DOHH2 (cell line): ENCODE results near the gene AURKB.

Experiments used
- H3F3A ChIP-seq: fragments of 200-600 bp; sonication (generic), shearing (Covaris generic); 2 replicates; pipeline ENCODE4 v1.6.0; 2016; ENCODE audit warnings: antibody characterized with exemption, mild to moderate bottlenecking; ENCODE audit not compliant: control insufficient read depth, insufficient read depth
- H3K27ac ChIP-seq: fragments of 200-600 bp; sonication (generic); 2 replicates; pipeline ENCODE4 v1.5.1; 2014; ENCODE audit warnings: low read depth, mild to moderate bottlenecking, low read length, moderate library complexity
- H3K27me3 ChIP-seq: fragments of 200-600 bp; sonication (generic); 2 replicates; pipeline ENCODE4 v1.6.1; 2014; ENCODE audit warnings: mild to moderate bottlenecking, low read length, mixed read lengths; ENCODE audit not compliant: control insufficient read depth
- H3K36me3 ChIP-seq: fragments of 200-600 bp; sonication (generic); 2 replicates; pipeline ENCODE4 v1.6.1; 2014; ENCODE audit warnings: mild to moderate bottlenecking, low read length, moderate library complexity, mixed read lengths; ENCODE audit not compliant: control insufficient read depth
- H3K4me1 ChIP-seq: fragments of 200-600 bp; sonication (generic); 2 replicates; pipeline ENCODE4 v1.6.1; 2014; ENCODE audit warnings: mild to moderate bottlenecking, low read length, mixed read lengths; ENCODE audit not compliant: control insufficient read depth
- H3K4me2 ChIP-seq: fragments of 200-600 bp; sonication (generic); 2 replicates; pipeline ENCODE4 v1.6.0; 2014; ENCODE audit warnings: mild to moderate bottlenecking, low read length, moderate library complexity
- H3K4me3 ChIP-seq: fragments of 200-600 bp; sonication (generic); 2 replicates; pipeline ENCODE4 v1.5.1; 2014; ENCODE audit warnings: mild to moderate bottlenecking, low read length, mixed read lengths
- H3K79me2 ChIP-seq: fragments of 200-600 bp; sonication (generic); 2 replicates; pipeline ENCODE4 v1.6.1; 2014; ENCODE audit warnings: mild to moderate bottlenecking, low read length, mixed read lengths; ENCODE audit not compliant: control insufficient read depth
- H3K9me2 ChIP-seq: fragments of 200-600 bp; sonication (generic); replicated peaks from 2 replicates; pipeline ENCODE4 v1.6.1; 2014; ENCODE audit warnings: mild to moderate bottlenecking, low read length, mixed read lengths; ENCODE audit not compliant: control insufficient read depth
- H3K9me3 ChIP-seq: fragments of 200-600 bp; sonication (generic); 2 replicates; pipeline ENCODE4 v1.6.1; 2014; ENCODE audit warnings: antibody characterized with exemption, low read length, mixed read lengths; ENCODE audit not compliant: control insufficient read depth, insufficient read depth
- H4K20me1 ChIP-seq: fragments of 200-600 bp; sonication (generic); 2 replicates; pipeline ENCODE4 v1.6.0; 2014; ENCODE audit warnings: low read depth, mild to moderate bottlenecking, antibody characterized with exemption, low read length, moderate library complexity; ENCODE audit not compliant: control insufficient read depth, insufficient read depth
- CTCF ChIP-seq: fragments of 200-600 bp; sonication (generic); IDR thresholded peaks from one replicate; pipeline ENCODE4 v1.5.1; 2014; ENCODE audit warnings: antibody characterized with exemption, mild to moderate bottlenecking, low read depth, low read length; ENCODE audit not compliant: poor library complexity, severe bottlenecking
- EZH2phosphoT487 ChIP-seq: fragments of 200-600 bp; sonication (generic); IDR thresholded peaks from 2 replicates; pipeline ENCODE4 v1.6.1; 2017; ENCODE audit warnings: borderline replicate concordance, mild to moderate bottlenecking, antibody characterized with exemption, low read length, moderate library complexity, mixed read lengths

Gene AURKB

GRCh38 chr17:8167526-8167925 lies 42.8 kb downstream of the AURKB start:
- H3K36me3 ChIP-seq = peaks cover 2% of the 10 kb centered on the region
- H3K79me2 ChIP-seq = peaks cover 6% of the 10 kb centered on the region
- TF ChIP-seq CTCF = no peak
- no peak for TF ChIP-seq EZH2phosphoT487
- H3K4me1 ChIP-seq = peaks cover 27% of the 10 kb centered on the region
- no peaks in the 10 kb centered on the region for H3K27me3 ChIP-seq
- no peaks in the 10 kb centered on the region for H3K9me3 ChIP-seq
- H3K9me2 ChIP-seq = no peaks in the 10 kb centered on the region
- H3F3A ChIP-seq = peaks cover 8% of the 10 kb centered on the region
- H3K27ac ChIP-seq = no peak overlapping the region
- H3K4me2 ChIP-seq = no peak overlapping the region
- H3K4me3 ChIP-seq = no peak overlapping the region
- H4K20me1 ChIP-seq = 0 out of 2 replicates have a peak, but pooled peaks cover 3% of the 10 kb centered on the region

- peaks cover 4% of the 10 kb centered on the region for H3F3A ChIP-seq
- H3K27me3 ChIP-seq = no peaks in the 10 kb centered on the region
- H3K4me1 ChIP-seq = peaks cover 26% of the 10 kb centered on the region
- H3K4me2 ChIP-seq = no peak overlapping the region
- peaks cover 14% of the 10 kb centered on the region for H3K79me2 ChIP-seq
- TF ChIP-seq EZH2phosphoT487 (no peak), CTCF (no peak)
- no peaks in the 10 kb centered on the region for H3K9me3 ChIP-seq
- H3K27ac ChIP-seq = no peak overlapping the region
- H3K4me3 ChIP-seq = no peak overlapping the region
- peaks cover 3% of the 10 kb centered on the region; the same call in 1 of the 2 replicates for H4K20me1 ChIP-seq
- peaks cover 10% of the 10 kb centered on the region for H3K36me3 ChIP-seq
- H3K9me2 ChIP-seq = no peaks in the 10 kb centered on the region
Measured at GRCh38 chr17:8166731-8167130, 43.6 kb downstream of the AURKB start.

GRCh38 chr17:8164815-8165131 lies 45.6 kb downstream of the AURKB start:
- Histone ChIP-seq H3K9me2 (no peaks in the 10 kb centered on the region), H3K79me2 (peaks cover 28% of the 10 kb centered on the region), H3F3A (peaks cover 17% of the 10 kb centered on the region), H3K36me3 (peaks cover 27% of the 10 kb centered on the region), H3K27ac (peak overlapping the region; percentile 69), H4K20me1 (peaks cover 7% of the 10 kb centered on the region; the same call in 1 of the 2 replicates), H3K4me2 (peak overlapping the region; percentile 100), H3K9me3 (no peaks in the 10 kb centered on the region), H3K4me3 (peak overlapping the region; percentile 99), H3K4me1 (peaks cover 42% of the 10 kb centered on the region), H3K27me3 (no peaks in the 10 kb centered on the region)
- TF ChIP-seq CTCF (no peak), EZH2phosphoT487 (no peak)
